Measurements from ENCODE around the gene TTC39C. TPM values are rescaled to one million over a fixed set of nuclear protein-coding genes. Genes with fewer than 3 reads are reported as not detected.

The TTC39C gene
- total RNA-seq, 2 donors from 2014 or later = 8.8 to 9.5 TPM

- DNase-seq = no peak
- no peak overlapping the region for H3K9ac ChIP-seq (ENCODE audit: low read depth in 2 of 2, low read length in 2 of 2)
- no peaks in the 10 kb centered on the region for H3K36me3 ChIP-seq
- no peaks in the 10 kb centered on the region for H3K27me3 ChIP-seq
- no peak for TF ChIP-seq CTCF (IDR thresholded peaks at IDR 0.05)
- H3K4me1 ChIP-seq = no peaks in the 10 kb centered on the region
- H3K27ac ChIP-seq = no peak overlapping the region
- H3K9me3 ChIP-seq = no peaks in the 10 kb centered on the region
- intact Hi-C loops (cut with DNase I) = no loop called here
- no peak overlapping the region for H3K4me3 ChIP-seq
Observed at GRCh38 chr18:24095976-24096375, 81.4 kb downstream of the TTC39C start.

- no peaks in the 10 kb centered on the region for H3K27me3 ChIP-seq
- H3K27ac ChIP-seq = no peak overlapping the region
- H3K9ac ChIP-seq (ENCODE audit: low read depth in 2 of 2, low read length in 2 of 2) = no peak overlapping the region
- intact Hi-C loops (cut with DNase I) = no loop called here
- TF ChIP-seq CTCF (IDR thresholded peaks at IDR 0.05) = no peak
- no peak overlapping the region for H3K4me3 ChIP-seq
- no peaks in the 10 kb centered on the region for H3K36me3 ChIP-seq
- H3K4me1 ChIP-seq = no peaks in the 10 kb centered on the region
- no peak for DNase-seq
- no peaks in the 10 kb centered on the region for H3K9me3 ChIP-seq
Observed at GRCh38 chr18:24103320-24104021, 88.9 kb downstream of the TTC39C start.

- no peak for TF ChIP-seq CTCF (IDR thresholded peaks at IDR 0.05)
- H3K27ac ChIP-seq = no peak overlapping the region
- no peak overlapping the region for H3K4me3 ChIP-seq
- intact Hi-C loops (cut with DNase I) = no loop called here
- H3K36me3 ChIP-seq = no peaks in the 10 kb centered on the region
- H3K27me3 ChIP-seq = no peaks in the 10 kb centered on the region
- DNase-seq = no peak
- no peaks in the 10 kb centered on the region for H3K9me3 ChIP-seq
- no peak overlapping the region for H3K9ac ChIP-seq (ENCODE audit: low read depth in 2 of 2, low read length in 2 of 2)
- H3K4me1 ChIP-seq = no peaks in the 10 kb centered on the region
Observed at GRCh38 chr18:24104486-24104885, 89.9 kb downstream of the TTC39C start.

GRCh38 chr18:24108641-24109040, 94.1 kb downstream of the TTC39C start:
- no peak overlapping the region for H3K9ac ChIP-seq (ENCODE audit: low read depth in 2 of 2, low read length in 2 of 2)
- H3K36me3 ChIP-seq = no peaks in the 10 kb centered on the region
- H3K27ac ChIP-seq = no peak overlapping the region
- TF ChIP-seq CTCF (IDR thresholded peaks at IDR 0.05) = no peak
- no peaks in the 10 kb centered on the region for H3K4me1 ChIP-seq
- intact Hi-C loops (cut with DNase I) = no loop called here
- H3K4me3 ChIP-seq = no peak overlapping the region
- H3K9me3 ChIP-seq = no peaks in the 10 kb centered on the region
- no peak for DNase-seq
- no peaks in the 10 kb centered on the region for H3K27me3 ChIP-seq

GRCh38 chr18:24111936-24112335, 97.4 kb downstream of the TTC39C start:
- Histone ChIP-seq H3K9me3 (no peaks in the 10 kb centered on the region), H3K4me3 (no peak overlapping the region), H3K27ac (no peak overlapping the region), H3K36me3 (no peaks in the 10 kb centered on the region), H3K9ac (ENCODE audit: low read depth in 2 of 2, low read length in 2 of 2) (no peak overlapping the region), H3K4me1 (no peaks in the 10 kb centered on the region), H3K27me3 (no peaks in the 10 kb centered on the region)
- no peak for DNase-seq
- intact Hi-C loops (cut with DNase I) = loop anchor here (10.0 kb wide), 3 partner anchors 147 to 287 kb away; no protein-coding TSS in a partner anchor
- no peak for TF ChIP-seq CTCF (IDR thresholded peaks at IDR 0.05)

Data from colonic mucosa (tissue), 4 donors.